ENCODE data around the gene SETDB2. TPM values are rescaled to one million over a fixed set of nuclear protein-coding genes. Genes with fewer than 3 reads are reported as not detected.

The SETDB2 gene
- total and polyA plus RNA-seq, 2 donors (not counting 3 experiments of a cell fraction or from before 2014, with no cell fraction given): 1.5 to 5.6 TPM

- ChIA-PET CTCF (interaction anchor here (0.7 to 1.2 kb wide), 2 partner anchors 8 to 33 kb away, joined by 3 read pairs; no protein-coding TSS in a partner anchor), POLR2A (no interaction called here)
- H3K9ac ChIP-seq (replicated peaks; ENCODE audit: extremely low read depth, insufficient read depth, low read length): no peak overlapping the region
- H3K27ac ChIP-seq (ENCODE audit: insufficient read depth, low read depth, low read length): no peak overlapping the region
- H3K4me1 ChIP-seq (ENCODE audit: control insufficient read depth, extremely low read depth, insufficient read depth, low read length): no peaks in the 10 kb centered on the region
- dilution Hi-C loops (cut with MboI; ENCODE audit: extremely low pct_ligation_motif_present, low sequenced_read_pairs): no loop called here
- DNase-seq (ENCODE audit: low read depth, low spot score): no peak
- H3K4me3 ChIP-seq (replicated peaks in 1 of 3; ENCODE audit: insufficient read depth in 1 of 3, low read depth in 1 of 3, low read length in 3 of 3): no peak overlapping the region
- H3K36me3 ChIP-seq (ENCODE audit: control insufficient read depth in 2 of 2, extremely low read depth in 1 of 2, insufficient read depth in 2 of 2, low read length in 2 of 2): no peaks in the 10 kb centered on the region
- H3K27me3 ChIP-seq (ENCODE audit: control insufficient read depth in 2 of 2, insufficient read depth in 2 of 2, low read length in 2 of 2): no peaks in the 10 kb centered on the region
- no peak for FAIRE-seq
- BruUV-seq (replicated peaks): no TSS peak
- no peaks in the 10 kb centered on the region for H4K20me1 ChIP-seq (replicated peaks; ENCODE audit: control insufficient read depth, extremely low read depth, insufficient read depth, low read length)
- TF ChIP-seq FOS (IDR thresholded peaks at IDR 0.05; ENCODE audit: borderline replicate concordance, insufficient read depth, low read length) (no peak), POLR2AphosphoS5 (IDR thresholded peaks at IDR 0.05; ENCODE audit: insufficient read depth, low read depth, low read length) (no peak), JUN (IDR thresholded peaks at IDR 0.05; ENCODE audit: borderline replicate concordance, insufficient read depth, insufficient read length, low read depth) (no peak), MYC (IDR thresholded peaks at IDR 0.05; ENCODE audit: low read depth, low read length) (no peak), EZH2 (IDR thresholded peaks at IDR 0.05; ENCODE audit: borderline replicate concordance, low read depth, low read length, severe bottlenecking) (no peak), GATA2 (IDR thresholded peaks at IDR 0.05; ENCODE audit: insufficient read depth, insufficient read length, low read depth, low read length) (no peak), POLR2A (IDR thresholded peaks at IDR 0.05; ENCODE audit: low read depth, low read length) (no peak)
- TF ChIP-seq, protein P1, sequence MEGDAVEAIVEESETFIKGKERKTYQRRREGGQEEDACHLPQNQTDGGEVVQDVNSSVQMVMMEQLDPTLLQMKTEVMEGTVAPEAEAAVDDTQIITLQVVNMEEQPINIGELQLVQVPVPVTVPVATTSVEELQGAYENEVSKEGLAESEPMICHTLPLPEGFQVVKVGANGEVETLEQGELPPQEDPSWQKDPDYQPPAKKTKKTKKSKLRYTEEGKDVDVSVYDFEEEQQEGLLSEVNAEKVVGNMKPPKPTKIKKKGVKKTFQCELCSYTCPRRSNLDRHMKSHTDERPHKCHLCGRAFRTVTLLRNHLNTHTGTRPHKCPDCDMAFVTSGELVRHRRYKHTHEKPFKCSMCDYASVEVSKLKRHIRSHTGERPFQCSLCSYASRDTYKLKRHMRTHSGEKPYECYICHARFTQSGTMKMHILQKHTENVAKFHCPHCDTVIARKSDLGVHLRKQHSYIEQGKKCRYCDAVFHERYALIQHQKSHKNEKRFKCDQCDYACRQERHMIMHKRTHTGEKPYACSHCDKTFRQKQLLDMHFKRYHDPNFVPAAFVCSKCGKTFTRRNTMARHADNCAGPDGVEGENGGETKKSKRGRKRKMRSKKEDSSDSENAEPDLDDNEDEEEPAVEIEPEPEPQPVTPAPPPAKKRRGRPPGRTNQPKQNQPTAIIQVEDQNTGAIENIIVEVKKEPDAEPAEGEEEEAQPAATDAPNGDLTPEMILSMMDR (IDR thresholded peaks at IDR 0.05; ENCODE audit: extremely low read depth in 1 of 2, insufficient read depth in 1 of 2, low read depth in 1 of 2, low read length in 2 of 2): no peak
- TF ChIP-seq, protein P2, sequence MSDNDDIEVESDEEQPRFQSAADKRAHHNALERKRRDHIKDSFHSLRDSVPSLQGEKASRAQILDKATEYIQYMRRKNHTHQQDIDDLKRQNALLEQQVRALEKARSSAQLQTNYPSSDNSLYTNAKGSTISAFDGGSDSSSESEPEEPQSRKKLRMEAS (IDR thresholded peaks at IDR 0.05; ENCODE audit: insufficient read depth, insufficient read length): no peak
- H3K9me1 ChIP-seq (replicated peaks; ENCODE audit: control insufficient read depth, extremely low read depth, insufficient read depth, low read length): no peaks in the 10 kb centered on the region
- no peak overlapping the region for H3K4me2 ChIP-seq (ENCODE audit: insufficient read depth, low read length)
- no peaks in the 10 kb centered on the region for H3K9me3 ChIP-seq (replicated peaks; ENCODE audit: control insufficient read depth, insufficient read depth, low read length)
- H3K79me2 ChIP-seq (ENCODE audit: control insufficient read depth, insufficient read depth, low read length): no peaks in the 10 kb centered on the region
- H2AFZ ChIP-seq (ENCODE audit: low read depth, low read length): no peak overlapping the region
- intact Hi-C loops (cut with micrococcal nuclease): no loop called here
Measured at GRCh38 chr13:49410477-49410876, 33.6 kb upstream of the SETDB2 start.
